Heart right ventricle (tissue), 16 donors: ENCODE measurements around the gene LEKR1. TPM values are rescaled to one million over a fixed set of nuclear protein-coding genes. Genes with fewer than 3 reads are reported as not detected.

Experiments used
- ATAC-seq, 8 donors: fragments of 200-7000 bp; cut with Tn5 transposase; one replicate each; pipeline ENCODE4 v1.9.1; 2020; ENCODE audit warnings: mild to moderate bottlenecking in 8 of 8, moderate library complexity in 8 of 8, moderate number of reproducible peaks in 1 of 8
- DNase-seq, 2 donors: peaks; one replicate each; pipeline ENCODE4 v3.0.0-alpha.2; 2020
- H3K27ac ChIP-seq, 10 donors: fragments of 200-600 bp; sonication (generic) in 2 of 10; one replicate each; pipeline versions ENCODE4 v1.5.0 to v1.8.0; 2020 to 2022; ENCODE audit warnings: mild to moderate bottlenecking in 3 of 10
- H3K27me3 ChIP-seq, 7 donors: fragments of 200-600 bp; one replicate each; pipeline ENCODE4 v1.8.0; 2021 to 2022; ENCODE audit warnings: mild to moderate bottlenecking in 2 of 7
- H3K36me3 ChIP-seq, 9 donors: fragments of 200-600 bp; sonication (generic) in 1 of 9; one replicate each; pipeline versions ENCODE4 v1.5.0 to v1.8.0; 2020 to 2022; ENCODE audit warnings: mild to moderate bottlenecking in 2 of 9
- H3K4me1 ChIP-seq, 9 donors: fragments of 200-600 bp; sonication (generic) in 1 of 9; one replicate each; pipeline versions ENCODE4 v1.5.0 to v1.8.0; 2020 to 2022; ENCODE audit warnings: mild to moderate bottlenecking in 4 of 9
- H3K4me3 ChIP-seq, 10 donors: fragments of 200-600 bp; sonication (generic) in 2 of 10; one replicate each; pipeline versions ENCODE4 v1.5.0 to v1.8.0; 2020 to 2022; ENCODE audit warnings: mild to moderate bottlenecking in 7 of 10, moderate library complexity in 2 of 10
- H3K9me3 ChIP-seq, 11 donors: fragments of 200-600 bp in 10 of 11; sonication (generic) in 2 of 11; one replicate each; pipeline versions ENCODE4 v1.5.0 to v1.8.0; 2013 to 2022; ENCODE audit warnings: mild to moderate bottlenecking in 2 of 11, control low read depth in 1 of 11, moderate library complexity in 1 of 11
- CTCF ChIP-seq, 9 donors: fragments of 200-600 bp; sonication (generic) in 2 of 9; IDR thresholded peaks; one replicate each; pipeline versions ENCODE4 v1.5.0 to v1.8.0; 2021 to 2022; ENCODE audit warnings: antibody characterized with exemption in 9 of 9, mild to moderate bottlenecking in 5 of 9, moderate library complexity in 1 of 9
- WGBS, 2 donors: extraction: QIAGEN DNeasy Blood & Tissue Kit; methylation state at CpG; one replicate each; pipeline ENCODE4 v1.1.7; 2013; ENCODE audit warnings: inconsistent platforms in 1 of 2; 5-methylcytosine and 5-hydroxymethylcytosine counted together
- intact Hi-C, 10 donors: fragments of 100-400 bp; cut with DNase I; formaldehyde crosslinking; loops; one replicate each; pipeline versions ENCODE4 v1.11.1 to v1.14.2; 2022
- polyA plus RNA-seq, 2 donors: library from polyadenylated mRNA; stranded (reverse); fragments of 200-250 nt; gene quantifications; one replicate each; pipeline ENCODE4 v1.2.3, GENCODE V29; 2013
- total RNA-seq, 10 donors: library from RNA; stranded (reverse); fragmentation: NEBNext Ultra II Directional in 3 of 10; extraction: Animal tissue kit (Norgen Biotek cat#: 25700) in 3 of 10; gene quantifications; one replicate each; pipeline versions ENCODE4 v1.2.1 to v1.2.4, GENCODE V29; 2021 to 2023
- donor health status: Arrhythmogenic right ventricular cardiomyopathy.
- donor health status: ischemic (EF 13 %, LVEDD 7.1; RV severe dilation, severe dysfunction).
- donor health status: healthy with polysubstance abuse.
- donor health status: DM: no; HTN: yes; CAD: no.
- donor health status: DM: no; HTN: no; CAD: no.
- donor health status: ischemic (EF 25% LVEDD 6.9; RV normal size, moderate dysfunction).
- donor health status: ischemic (EF 25% LVEDD 5.7; RV mildly dilated, moderate dysfunction).
- donor health status: healthy.
- donor health status: DM: yes; HTN: yes; CAD: no.
- donor health status: Ischemic cardiomyopathy.
- donor health status: ischemic (EF 35%, LVEDD 5.7; RV mildly dilated, moderate dysfunction).
- donor health status: nonischemic (EF 11% LVEDD 7.7; RV severe dilation, severe dysfunction).
- donor health status: DM: yes; HTN: yes; CAD: no.
- donor health status: PGD.
- donor health status: ischemic (EF 29% LVEDD 5.4; RV normal size, mild dysfunction).
- donor health status: nonischemic (EF 23%, LVEDD 6.1; RV moderate dilation, normal function).

The LEKR1 gene
- total and polyA plus RNA-seq, 12 donors: 0.17 to 3.0 (median 0.81) TPM

- H3K4me1 ChIP-seq: no peaks in the 10 kb centered on the region
- intact Hi-C loops: no loop called here
Observed at GRCh38 chr3:157021679-157022078, 195.5 kb downstream of the LEKR1 start.

GRCh38 chr3:157023226-157023625 is 197.1 kb downstream of the LEKR1 start:
- Histone ChIP-seq H3K27ac (no peak overlapping the region), H3K9me3 (no peaks in the 10 kb centered on the region), H3K4me3 (no peak overlapping the region), H3K4me1 (no peaks in the 10 kb centered on the region), H3K27me3 (peaks cover 0 to 3% (median 0%) of the 10 kb centered on the region in 7 donors), H3K36me3 (no peaks in the 10 kb centered on the region)
- intact Hi-C loops: no loop called here
- no peak for DNase-seq
- no peak for TF ChIP-seq CTCF (IDR thresholded peaks at IDR 0.05)
- no peak for ATAC-seq

More at GRCh38 chr3:157021679-157022078, 195.5 kb downstream of the LEKR1 start:
- Histone ChIP-seq H3K4me3 (no peak overlapping the region), H3K27me3 (peaks cover 0 to 3% (median 0%) of the 10 kb centered on the region in 7 donors), H3K27ac (no peak overlapping the region), H3K9me3 (no peaks in the 10 kb centered on the region), H3K36me3 (no peaks in the 10 kb centered on the region)
- no peak for ATAC-seq
- no peak for DNase-seq
- no peak for TF ChIP-seq CTCF (IDR thresholded peaks at IDR 0.05)

GRCh38 chr3:157026091-157026490 is 199.9 kb downstream of the LEKR1 start:
- WGBS, 2 donors: 43 to 54% methylated on average over 1 of the region's 1 CpG
- DNase-seq (no peak), ATAC-seq (no peak)
- Histone ChIP-seq H3K27ac (no peak overlapping the region), H3K4me1 (no peaks in the 10 kb centered on the region), H3K27me3 (peaks cover 0 to 3% (median 0%) of the 10 kb centered on the region in 7 donors), H3K4me3 (no peak overlapping the region), H3K36me3 (no peaks in the 10 kb centered on the region), H3K9me3 (no peaks in the 10 kb centered on the region)
- no peak for TF ChIP-seq CTCF (IDR thresholded peaks at IDR 0.05)
- intact Hi-C loops: no loop called here

GRCh38 chr3:157027861-157028745 is 201.9 kb downstream of the LEKR1 start:
- no peak overlapping the region for H3K4me3 ChIP-seq
- ATAC-seq: no peak
- no peak for TF ChIP-seq CTCF (IDR thresholded peaks at IDR 0.05)
- no peaks in the 10 kb centered on the region for H3K4me1 ChIP-seq
- H3K27me3 ChIP-seq: peaks cover 0 to 3% (median 0%) of the 10 kb centered on the region in 7 donors
- DNase-seq: no peak
- 56 to 66% methylated on average over 7 of the region's 7 CpGs for WGBS, 2 donors
- H3K27ac ChIP-seq: no peak overlapping the region
- no peaks in the 10 kb centered on the region for H3K9me3 ChIP-seq
- intact Hi-C loops: no loop called here
- no peaks in the 10 kb centered on the region for H3K36me3 ChIP-seq
